GM19372 (cell line): ENCODE data around the gene ARL6IP5.
A peak's percentile ranks its signal among the peaks of the same experiment; 100 is the strongest.

Experiments used
- ATAC-seq: cut with Tn5 transposase; IDR thresholded peaks from one replicate; pipeline ENCODE4 v1.9.1; 2021; ENCODE audit warnings: mild to moderate bottlenecking, low read depth, moderate library complexity; ENCODE audit not compliant: unreplicated experiment

ARL6IP5 gene

GRCh38 chr3:69116162-69116561 lies 31.4 kb downstream of the ARL6IP5 start:
- ATAC-seq = no peak

DNA sequence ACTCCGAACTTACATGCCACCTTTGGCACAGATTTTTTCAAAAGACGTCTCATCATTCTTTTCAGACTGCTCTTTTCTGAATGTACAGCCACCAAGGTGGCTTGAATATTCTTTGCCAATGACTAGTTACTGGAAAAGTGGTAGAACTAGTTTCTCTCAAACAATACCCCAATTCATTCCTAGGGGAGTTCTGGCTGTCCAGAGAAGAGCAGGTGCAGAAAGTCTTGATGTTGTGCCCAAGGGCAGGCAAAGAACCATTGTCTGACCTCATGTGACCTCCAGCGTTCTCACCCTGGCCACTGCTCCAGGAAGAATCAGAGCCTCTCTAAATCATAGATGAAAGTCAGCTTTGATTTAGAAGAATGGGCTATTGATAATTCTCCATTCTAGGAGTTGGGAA lies 32.2 kb downstream of the ARL6IP5 start:
- no peak for ATAC-seq

DNA sequence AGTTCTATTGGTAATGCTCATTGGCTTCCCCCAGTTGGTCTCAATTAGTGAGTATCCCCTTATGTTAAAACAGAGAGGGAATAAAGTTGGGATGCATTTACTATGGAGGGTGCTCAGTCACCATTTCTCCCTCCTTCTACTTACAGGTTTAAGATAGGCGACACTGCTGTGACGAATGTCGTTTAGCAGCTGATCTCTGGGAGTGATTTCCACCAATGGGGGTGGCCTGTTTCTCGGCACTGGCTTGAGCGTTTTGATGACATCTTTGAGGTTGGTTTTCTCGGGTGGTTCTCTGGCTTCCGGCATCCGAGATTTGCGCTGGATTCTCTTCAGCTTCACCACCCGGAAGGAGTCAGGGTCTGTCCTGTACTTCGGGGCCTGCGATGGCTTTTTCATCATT lies 33.8 kb downstream of the ARL6IP5 start:
- no peak for ATAC-seq

DNA sequence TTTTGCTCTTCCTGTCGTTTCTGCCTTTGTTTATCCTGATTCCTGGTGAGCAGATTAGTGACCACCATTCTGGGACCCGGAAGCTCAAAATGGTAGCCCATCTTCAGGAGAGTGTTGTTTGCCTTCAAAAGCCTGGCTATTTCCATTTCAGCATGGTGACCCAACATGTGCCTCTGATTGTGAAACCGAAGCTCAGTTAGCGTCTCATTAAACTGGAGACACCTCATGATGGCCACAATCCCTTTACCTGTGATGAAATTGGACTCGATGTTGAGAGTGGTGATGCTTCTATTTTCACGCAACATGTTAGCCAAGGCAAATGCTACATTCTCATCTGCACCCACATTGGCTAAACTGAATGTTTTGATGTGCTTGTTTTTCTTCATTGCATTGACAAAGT lies 34.4 kb downstream of the ARL6IP5 start:
- ATAC-seq = no peak

DNA sequence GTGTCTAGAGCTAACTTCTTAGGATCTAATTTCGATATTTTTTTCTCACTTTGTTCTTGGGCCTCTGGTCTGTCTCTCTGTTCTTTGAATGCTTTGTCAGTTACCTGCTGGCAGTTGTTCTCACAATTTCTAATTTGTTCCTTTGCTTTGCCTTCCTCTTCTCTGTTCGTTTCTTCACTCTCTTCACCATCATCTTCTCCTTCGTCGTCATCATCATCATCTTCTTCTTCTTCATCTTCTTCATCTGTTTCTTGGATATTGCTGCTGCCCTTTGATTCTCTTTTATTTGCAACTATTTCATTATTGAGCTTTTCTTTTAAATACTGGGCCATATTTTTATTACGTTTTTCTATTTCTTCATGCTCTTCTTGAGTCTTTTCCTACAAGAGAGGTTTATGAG lies 34.9 kb downstream of the ARL6IP5 start:
- no peak for ATAC-seq

DNA sequence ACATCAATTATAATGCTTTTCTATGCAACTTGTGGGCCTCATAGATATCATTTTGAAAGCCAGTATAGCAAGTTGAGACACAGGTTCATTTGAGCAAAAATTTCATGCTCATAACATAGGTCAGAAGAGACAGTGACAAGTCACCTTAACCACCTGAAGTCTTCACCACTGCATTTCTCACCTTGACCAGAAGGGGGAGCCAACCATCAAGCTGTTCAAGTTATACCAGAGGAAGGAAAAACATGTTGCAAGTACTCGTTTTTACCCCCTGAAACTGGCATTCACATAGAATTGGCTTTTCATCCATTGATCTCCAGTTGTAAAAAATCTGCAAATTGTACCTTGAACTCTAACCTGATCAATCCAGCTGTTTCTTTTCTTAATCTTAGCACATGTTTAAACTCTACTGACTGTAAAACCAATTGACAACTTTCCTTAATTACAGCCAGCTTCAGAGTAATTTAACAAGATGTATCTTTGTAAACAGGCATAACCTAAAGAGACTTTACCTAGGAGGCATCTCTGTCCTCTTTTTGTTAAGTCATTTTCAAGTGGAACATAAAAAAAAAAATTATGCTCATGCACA lies 36.2 kb downstream of the ARL6IP5 start:
- peak; percentile 82 for ATAC-seq

- ATAC-seq = no peak
Measured at GRCh38 chr3:69121513-69121912, 36.8 kb downstream of the ARL6IP5 start.

GRCh38 chr3:69121950-69122349 lies 37.2 kb downstream of the ARL6IP5 start:
- ATAC-seq = no peak

- ATAC-seq = no peak
Measured at GRCh38 chr3:69122403-69122802, 37.7 kb downstream of the ARL6IP5 start, which contains the start of gene LMOD3. Gene LMOD3, minus strand, starts transcription at chr3:69122595. Its CDS starts 209 bp downstream, at chr3:69122386.

DNA sequence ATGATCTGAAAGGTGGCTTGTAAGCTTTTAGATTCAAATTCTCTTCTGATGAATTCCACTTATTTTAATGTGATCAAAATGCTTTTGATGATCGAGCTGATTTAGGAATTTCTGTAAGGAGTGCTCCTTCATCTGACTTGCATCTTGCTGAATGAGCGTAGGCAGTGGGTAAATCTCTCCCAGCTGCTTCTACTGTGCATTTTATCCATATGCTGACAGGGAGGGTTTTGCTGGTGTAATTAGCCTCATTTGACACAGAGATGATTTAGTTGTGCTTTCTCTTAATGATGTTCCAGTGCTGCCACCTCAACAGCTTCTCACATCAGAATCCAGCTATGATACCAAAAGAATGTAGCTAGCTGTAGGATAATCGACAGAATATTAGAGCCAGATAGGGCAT lies 41.5 kb downstream of the ARL6IP5 start:
- ATAC-seq = no peak

- no peak for ATAC-seq
Measured at GRCh38 chr3:69126999-69127398, 42.3 kb downstream of the ARL6IP5 start.

GRCh38 chr3:69128509-69128908 lies 43.8 kb downstream of the ARL6IP5 start:
- ATAC-seq = no peak

- no peak for ATAC-seq
Measured at GRCh38 chr3:69129531-69129930, 44.8 kb downstream of the ARL6IP5 start.

DNA sequence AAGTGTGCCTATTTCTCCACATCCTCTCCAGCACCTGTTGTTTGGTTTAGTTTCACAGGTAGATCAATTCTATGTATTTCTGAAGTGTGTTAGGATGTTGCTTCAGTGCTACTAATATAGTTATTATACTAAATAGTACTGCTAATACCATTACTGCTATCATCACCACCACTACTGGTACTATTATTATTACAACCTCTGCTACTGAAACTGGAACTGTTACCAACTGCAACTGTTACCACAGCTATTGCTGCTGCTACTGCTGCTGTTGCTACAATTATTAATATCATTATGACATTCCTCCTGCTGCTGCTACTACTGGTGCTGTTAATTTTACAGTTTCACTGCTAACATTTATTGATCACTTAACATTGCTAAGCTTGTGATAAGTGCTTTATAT lies 46.0 kb downstream of the ARL6IP5 start:
- ATAC-seq = peak; percentile 67

- ATAC-seq = no peak
Measured at GRCh38 chr3:69137005-69137404, 52.3 kb downstream of the ARL6IP5 start.

- no peak for ATAC-seq
Measured at GRCh38 chr3:69137412-69137811, 52.7 kb downstream of the ARL6IP5 start.

DNA sequence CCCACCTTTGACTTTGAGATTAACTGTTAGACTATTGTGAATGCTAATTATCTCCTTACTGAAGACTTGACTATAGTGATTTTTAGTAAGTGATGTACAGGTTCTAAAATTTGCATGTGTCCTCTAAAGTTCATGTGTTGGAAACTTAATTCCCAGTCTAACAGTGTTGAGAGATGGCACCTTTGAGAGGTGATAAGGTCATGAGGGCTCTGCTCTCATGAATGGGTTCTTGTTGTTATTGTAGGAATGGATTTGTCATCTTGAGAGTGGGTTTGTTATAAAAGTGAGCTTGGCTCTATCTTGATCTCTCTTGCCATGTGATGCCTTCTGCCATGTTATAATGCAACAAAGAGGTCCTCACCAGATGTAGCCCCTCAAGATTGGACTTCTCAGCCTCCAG lies 56.6 kb downstream of the ARL6IP5 start:
- no peak for ATAC-seq

DNA sequence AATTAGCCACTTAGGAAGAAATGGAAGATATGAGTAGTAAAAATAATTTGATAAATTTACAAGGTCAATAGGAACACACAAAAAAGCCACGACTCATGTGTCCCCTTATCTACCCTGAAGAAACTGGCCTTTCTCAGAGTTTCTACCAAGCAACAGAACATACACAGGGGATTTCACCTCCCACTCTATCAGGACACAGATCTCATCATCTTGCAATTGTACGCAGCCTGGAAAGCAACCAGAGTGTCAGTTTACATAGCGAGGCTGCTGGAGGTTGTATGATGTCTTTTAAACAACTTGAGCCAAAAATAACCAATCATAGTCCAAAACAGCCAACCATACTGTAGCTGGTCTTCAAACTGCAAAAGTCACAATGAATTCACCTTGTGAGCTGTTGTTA lies 57.4 kb downstream of the ARL6IP5 start:
- no peak for ATAC-seq

DNA sequence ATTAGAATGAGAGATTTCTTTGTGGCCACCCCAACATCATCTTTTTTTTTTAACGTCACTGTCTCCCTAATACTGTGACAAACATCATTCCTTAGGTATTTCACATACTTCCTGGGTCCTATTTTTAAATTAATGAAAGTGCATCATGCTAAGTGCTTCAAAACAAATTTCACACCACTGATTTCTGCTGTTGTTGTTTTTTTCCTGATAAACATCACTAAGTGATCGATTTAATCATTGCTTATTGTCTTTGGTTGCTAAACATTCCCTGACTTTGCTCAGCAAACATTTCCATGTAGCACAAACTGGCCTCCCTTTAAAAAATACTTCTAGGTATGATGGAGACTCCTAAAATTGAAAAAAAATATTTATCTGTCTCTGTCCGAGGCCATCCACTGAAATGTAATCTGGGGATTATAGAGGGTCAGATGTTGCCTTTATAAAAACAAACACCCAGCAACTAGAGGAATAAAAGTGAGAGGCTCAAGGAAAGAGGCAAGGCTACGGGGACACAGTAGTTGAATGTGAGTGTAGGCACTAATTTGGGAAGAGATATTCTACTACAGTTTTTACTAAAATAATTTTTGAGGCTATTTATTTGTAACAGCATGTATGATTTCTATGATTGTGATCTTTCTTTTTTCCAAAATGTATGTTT lies 58.2 kb downstream of the ARL6IP5 start:
- ATAC-seq = no peak

- ATAC-seq = no peak
Measured at GRCh38 chr3:69143612-69144011, 58.9 kb downstream of the ARL6IP5 start.

DNA sequence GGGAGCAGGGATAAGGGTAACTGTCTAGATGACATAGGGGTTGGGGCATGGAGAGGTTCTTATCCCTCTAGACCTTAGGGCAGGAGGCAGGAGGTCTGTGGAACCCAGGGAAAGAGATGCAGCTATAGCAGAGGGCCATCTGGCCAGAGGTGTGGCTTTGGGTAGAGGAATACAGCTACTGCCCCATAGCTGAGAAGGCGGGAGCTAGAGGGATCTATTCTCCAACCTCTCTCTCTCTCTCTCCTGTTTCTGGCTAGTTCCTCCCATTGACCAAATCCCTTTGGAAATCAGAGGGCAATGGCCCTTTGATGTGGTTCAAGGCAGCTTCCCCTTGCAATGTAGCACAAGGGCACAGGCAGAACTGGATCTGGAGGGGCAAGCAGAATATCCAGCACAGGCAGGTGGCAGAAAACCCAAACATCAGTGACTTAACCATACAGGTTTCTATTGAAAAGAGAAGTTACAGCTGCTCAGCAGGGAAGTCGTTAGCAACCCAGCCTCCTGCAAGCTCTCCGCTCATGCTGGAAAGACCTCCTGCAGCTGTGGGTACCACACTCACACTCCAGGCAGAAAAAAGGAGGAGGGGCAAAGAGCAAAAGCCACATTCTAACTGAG lies 60.0 kb downstream of the ARL6IP5 start:
- no peak for ATAC-seq

GRCh38 chr3:69145688-69146087 lies 61.0 kb downstream of the ARL6IP5 start:
- no peak for ATAC-seq
